Measurements from ENCODE around the gene ENPP1.
A peak's percentile ranks its signal among the peaks of the same experiment; 100 is the strongest.

ENPP1 gene

DNA sequence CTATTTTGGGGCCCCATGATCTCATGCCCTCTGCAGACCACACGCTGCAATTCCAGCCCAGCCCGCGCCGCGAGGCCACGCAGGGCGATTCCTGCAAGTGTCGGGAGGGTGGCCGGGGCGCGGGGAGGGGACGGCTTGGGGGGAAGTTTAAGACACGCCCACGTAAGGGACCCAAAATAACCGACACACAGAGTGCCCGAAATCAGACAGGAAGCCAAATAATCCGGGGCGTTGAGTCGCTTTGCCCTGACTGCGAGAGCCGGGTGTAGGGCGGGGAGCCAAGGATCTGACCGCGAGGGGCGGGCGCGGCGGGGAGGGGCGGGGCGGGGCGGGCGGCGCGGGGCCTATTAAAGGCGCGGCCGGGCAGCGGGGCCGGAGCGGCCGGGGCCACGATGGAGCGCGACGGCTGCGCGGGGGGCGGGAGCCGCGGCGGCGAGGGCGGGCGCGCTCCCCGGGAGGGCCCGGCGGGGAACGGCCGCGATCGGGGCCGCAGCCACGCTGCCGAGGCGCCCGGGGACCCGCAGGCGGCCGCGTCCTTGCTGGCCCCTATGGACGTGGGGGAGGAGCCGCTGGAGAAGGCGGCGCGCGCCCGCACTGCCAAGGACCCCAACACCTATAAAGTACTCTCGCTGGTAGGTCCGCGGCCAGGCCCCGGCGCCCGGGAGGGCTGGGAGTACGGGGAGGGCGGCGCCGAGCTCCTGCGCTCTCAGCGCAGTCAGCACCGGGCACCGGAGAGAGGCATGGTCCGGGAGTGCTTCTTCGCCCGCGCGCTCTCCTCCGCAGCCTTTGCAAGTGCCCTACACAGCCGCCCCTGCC is at the start of gene ENPP1:
Gene ENPP1 (plus strand): TSS at position 377 of the 816 bp plus-strand sequence. CDS start 16 bp downstream, at position 393.
- peak; percentile 62 to 67 for DNase-seq

DNA sequence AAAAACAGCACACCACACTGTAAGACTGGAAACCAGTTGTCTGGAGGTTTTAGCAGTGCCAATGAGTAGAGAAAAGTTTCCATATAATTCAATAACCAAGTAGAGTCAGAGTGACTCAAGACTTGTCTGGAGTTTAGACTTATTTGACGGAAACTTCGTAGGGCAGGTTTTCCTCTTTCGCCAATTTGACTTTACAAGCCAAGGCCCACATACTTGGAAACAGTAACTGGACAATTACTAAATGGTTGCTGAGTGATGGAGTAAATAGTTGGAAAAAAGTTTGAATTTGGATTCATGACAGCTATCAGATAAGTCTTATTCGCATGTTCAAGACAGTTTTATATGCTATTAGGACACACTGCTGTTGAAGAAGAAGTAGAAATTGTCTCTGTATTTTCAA is 48.9 kb upstream of the ENPP1 start:
- no peak for DNase-seq

DNA sequence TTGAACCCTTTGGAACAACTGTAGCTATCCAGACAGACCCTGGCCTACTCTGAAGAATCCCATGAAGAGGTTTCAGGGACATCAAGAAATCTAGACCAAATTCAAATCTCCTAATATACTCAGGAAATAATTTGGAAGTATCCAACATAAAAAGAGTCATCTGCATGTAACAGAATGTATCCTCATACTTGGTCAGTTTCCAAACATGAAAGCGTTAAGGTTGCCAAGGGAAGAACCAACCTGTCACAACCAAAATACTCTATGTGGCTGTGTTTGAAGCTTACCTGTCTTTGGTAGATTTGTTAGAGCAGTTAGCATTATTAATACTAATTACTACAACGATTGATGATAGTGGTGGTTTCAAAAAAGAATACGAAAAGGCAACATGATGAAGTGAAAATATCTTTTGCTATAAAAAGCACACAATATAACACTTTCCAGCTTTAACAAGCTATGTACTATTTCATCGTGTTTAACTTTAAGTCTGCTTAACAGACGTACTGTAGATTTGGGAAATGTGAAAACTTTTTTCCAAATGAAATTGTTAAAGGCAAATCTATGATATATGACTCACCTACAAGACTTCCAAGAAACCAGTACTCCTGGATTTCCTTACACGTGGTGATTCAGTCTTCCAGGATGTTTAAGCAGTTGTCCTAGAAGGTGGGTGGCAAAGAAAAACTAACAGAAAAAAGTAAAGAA is 46.6 kb upstream of the ENPP1 start:
- no peak for DNase-seq

DNA sequence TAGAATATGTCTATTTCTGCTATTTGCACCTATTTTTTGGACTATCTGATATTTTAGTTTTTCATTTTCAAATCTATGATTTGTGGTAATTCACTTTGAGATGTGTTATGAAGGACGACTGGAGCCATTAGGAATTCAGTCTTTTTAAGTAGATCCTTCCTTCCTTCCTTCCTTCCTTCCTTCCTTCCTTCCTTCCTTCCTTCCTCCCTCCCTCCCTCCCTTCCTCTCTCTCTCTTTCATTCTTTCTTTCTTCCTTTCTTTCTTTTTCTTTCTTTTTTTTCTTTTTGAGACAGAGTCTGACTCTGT is 46.1 kb upstream of the ENPP1 start:
- DNase-seq: no peak

DNA sequence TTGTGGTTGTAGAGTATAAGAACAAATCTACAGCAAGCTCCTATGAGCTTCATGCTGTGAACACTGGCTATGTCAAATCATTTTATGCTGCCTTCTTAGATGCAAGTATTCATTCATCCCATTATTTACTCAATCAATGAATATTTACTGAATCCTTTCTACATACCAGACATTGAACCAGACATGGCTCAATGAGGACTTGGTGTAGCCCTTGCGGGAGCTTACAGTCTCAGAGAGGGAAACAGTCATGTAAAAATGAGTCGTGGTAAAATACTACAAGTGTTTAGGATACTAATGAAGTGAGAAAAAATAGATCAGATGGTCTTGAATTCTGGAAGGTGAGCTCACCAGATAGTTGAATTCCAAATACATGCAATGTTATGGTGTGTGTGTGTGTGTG is 44.8 kb upstream of the ENPP1 start:
- DNase-seq: no peak

DNA sequence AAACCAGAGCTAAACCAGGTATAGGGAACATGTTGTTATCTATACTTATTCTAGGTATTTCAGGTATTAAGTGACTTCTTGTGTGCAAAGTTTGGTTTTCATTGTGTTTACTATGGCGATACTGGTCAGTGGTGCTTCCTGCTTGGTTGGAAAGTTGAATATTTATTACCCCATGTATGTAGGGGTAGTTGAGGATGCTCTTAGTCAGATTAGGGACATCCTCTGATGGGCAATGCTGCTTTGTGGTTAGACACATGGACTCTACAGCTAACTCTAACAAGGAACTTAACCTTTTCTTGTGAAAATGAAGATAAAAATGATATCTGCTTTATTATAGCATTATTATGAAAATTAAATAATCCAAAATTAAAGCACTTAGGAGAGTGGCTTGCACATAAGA is 44.1 kb upstream of the ENPP1 start:
- DNase-seq: no peak

DNA sequence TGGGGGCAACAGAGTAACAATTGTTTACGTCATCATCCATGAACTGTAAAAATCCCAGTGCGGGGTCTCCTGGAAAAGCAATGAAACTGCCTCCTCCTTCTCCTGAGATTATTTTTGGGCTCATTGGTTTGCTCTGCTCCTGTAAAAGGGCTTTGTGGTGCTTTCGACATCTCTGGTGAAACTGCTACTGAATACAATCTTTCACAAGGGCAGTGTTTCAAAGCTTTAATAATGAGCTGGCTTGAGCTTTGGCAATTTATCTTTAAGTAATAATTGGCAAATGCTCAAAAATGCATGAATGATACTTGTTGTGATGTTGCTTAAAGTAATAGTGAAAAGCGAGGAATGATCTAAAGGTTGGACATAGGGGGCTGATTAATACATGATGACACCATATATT is 43.5 kb upstream of the ENPP1 start:
- DNase-seq: no peak

DNA sequence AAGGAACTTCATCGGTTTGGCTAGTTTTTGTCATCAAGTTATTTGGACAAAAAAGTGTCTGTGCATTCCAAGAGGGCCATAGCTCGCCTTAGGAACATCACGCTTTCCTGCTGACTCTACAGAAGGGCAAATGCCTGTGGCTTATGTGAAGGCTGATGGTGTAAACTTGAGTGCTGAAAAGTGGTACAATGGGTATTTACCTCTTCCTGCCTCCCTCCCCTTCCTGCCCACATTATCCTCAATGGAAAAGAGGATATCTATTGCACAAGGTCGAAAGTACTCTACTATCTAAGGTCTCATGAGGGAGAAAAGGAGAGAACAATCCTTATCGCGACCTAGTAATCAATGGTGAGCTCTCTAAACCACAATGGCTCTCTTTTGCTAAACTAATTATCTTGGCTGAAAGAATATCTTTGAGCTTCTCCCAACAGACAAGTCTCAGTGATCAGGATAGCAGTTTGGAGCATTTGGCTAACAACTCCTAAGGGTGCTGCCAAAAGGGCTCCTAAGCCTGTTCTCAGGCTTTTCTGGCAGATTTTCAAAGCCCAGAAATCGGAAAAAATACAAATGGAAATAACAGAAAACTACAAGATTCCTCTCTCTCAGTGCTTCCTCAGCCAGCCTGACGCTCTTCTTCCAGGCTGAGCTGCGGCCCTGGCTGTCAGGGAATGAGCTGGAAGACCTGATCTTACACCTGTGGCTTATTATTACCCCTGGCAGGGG is 42.6 kb upstream of the ENPP1 start:
- no peak for DNase-seq

DNA sequence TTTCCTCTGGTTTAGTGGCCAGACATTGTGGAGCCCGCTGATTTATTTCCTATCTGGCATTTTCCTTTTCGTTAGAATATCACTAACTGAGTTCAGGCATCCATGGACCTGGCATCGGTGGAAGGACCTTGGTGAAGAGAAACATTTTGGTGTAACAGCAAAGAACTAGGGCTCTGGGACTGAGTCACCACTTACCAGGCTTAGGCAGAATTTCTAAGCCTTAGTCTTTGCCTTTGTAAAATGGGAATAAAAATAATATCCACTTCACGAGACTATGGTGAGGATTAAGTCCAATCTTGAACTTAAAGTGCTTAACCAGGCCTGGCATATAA is 42.0 kb upstream of the ENPP1 start:
- no peak for DNase-seq

DNA sequence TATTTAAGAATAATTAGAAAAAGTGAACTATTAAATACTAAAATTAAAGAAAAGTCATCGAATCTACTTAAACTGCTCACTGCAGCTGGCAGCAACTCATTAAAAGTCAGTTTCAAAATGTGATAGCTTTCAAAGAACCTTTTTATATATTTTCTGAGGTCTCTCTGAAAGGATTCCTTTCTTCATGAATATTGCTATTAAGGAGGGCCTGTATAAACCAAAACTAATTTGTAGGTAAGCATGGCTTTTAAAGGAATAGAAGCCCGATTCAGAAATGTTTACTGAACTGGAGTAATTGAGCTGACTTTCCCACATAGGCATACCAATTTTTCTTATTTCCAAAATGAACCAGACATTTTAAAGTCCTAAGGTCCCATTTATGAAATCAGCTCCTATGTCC is 41.2 kb upstream of the ENPP1 start:
- DNase-seq: no peak

DNA sequence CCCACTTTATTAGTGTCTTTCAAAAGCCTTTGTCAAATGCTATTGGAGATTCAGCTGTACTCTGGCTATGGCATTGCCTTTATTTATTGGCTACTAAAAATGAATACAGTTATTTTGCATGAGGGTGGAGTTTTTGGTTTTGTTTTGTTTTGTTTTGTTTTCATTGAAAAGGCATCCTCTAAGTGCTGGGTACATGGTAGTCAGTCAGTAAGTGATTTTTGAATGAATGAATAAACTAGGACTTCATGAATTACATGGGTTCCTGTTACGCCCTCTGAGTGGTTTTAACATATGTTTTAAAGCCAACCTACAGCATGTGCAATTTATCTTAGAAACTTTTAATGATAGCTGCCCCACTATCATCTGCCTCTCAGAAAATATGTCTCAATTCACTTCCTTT is 38.9 kb upstream of the ENPP1 start:
- no peak for DNase-seq

DNA sequence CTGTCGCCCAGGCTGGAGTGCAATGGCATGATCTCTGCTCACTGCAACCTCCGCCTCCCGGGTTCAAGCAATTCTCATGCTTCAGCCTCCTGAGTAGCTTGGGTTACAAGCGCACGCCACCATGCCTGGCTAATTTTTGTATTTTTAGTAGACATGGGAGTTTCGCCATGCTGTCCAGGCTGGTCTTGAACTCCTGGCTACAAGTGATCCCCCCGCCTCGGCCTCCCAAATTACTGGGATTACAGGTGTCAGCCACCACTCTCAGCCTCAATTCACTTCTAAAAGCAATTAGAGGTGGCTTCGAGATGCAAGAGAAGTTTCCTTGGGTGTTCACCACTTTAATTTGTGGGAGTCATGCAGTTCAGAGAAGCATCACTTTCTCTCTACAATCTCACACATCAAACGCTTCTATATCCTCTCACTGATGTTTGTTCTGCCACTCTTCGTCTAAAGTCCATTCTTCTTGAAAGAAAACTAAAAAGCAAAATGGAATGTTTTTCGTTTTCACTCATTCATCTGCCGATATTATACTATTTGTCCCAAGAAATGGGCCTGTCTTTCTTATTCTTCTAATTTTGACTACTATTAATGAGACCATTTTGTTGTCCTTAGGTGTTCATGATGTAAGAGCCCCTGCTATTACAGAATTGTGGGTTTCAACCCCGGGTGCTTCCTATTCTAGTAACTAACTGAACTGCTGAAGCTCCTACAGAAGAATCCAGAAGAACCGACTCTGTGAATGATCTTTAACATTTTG is 38.3 kb upstream of the ENPP1 start:
- no peak for DNase-seq

DNA sequence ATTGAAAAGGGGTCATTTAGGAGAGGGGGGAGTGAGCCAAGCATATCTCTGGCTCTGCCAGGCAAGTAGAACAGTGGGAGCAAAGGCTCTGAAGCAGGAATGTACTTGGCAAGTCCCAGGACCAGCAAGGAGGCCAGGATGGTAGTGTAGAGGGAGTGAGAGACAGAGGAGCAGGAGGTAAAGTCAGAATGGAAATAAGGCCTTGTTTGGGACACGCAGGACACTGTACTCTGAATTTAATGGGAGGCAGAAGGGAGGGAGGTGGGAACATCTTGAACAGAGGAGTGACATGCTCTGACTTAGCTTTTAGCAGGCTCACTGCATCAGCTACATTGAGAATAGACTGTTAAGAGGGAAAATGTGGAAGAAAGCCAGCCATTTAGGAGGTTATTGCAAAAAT is 37.0 kb upstream of the ENPP1 start:
- DNase-seq: no peak

DNA sequence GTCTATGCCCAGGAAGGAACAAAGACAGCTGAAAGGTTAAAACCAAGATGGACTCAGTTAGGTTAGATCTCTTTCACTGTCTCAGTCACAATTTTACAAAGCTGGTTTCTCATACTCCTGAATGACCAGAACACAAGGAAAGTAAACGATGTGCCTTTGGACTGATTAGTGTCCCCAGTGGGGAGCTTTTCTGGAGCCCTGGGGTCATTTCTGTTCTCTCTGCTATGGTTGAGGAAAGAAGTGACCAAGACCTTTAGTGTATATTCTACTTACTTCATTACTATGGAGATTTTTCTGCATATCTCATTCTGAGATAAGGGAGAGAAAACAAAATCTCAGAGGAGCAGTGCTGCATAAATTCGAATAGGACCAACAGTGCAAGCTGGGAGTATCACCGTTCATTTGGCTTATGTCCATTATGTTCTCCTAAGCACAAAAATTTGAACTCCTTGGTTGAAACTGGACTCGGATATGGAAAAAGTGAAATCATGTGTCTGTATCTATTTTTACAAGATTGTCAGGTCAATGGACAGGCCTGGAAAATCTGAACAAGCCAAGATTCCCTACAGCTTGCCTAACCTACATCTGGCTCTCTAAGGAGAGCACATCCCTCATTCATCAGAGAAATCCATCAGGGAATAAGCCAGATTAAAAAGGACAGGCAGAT is 34.4 kb upstream of the ENPP1 start:
- no peak for DNase-seq

DNA sequence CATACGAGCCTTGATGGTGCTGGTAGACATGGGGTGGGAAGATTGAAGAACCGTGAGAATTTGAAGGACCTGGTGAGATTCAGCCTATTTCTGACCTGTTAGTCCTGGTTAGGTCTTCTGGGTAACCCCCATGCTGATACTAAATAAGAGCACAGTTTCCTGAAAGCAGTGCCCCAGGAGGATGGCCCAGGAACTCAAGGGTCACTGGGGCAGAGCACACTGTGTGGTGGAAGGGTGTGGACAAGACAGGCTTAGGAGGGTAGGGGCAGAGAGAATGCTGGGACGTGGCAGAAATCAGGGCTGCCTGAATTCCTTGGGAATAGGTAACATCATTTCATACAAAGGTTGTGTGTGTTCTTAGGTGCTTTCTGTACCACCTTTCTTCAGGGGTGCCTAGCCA is 31.9 kb upstream of the ENPP1 start:
- DNase-seq: no peak

DNA sequence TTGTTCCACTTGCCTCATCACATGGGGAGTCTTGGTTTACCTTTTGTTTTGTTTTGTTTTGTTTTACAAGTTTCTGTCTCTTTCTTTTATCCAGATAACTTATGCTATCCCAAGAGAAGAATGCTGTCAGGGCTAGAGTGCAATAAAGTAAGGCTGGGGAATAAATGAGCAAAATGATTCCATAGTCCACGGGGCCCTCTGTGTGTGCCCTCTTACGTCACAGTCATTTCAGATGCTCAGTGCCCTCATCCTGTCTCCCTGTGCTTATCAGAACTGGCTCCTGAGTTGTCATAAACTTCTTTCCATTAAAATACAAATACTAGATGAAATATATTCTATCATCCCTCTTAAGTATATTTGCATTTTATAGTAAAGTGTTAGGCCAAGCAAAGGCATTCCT is 30.8 kb upstream of the ENPP1 start:
- DNase-seq: no peak

DNA sequence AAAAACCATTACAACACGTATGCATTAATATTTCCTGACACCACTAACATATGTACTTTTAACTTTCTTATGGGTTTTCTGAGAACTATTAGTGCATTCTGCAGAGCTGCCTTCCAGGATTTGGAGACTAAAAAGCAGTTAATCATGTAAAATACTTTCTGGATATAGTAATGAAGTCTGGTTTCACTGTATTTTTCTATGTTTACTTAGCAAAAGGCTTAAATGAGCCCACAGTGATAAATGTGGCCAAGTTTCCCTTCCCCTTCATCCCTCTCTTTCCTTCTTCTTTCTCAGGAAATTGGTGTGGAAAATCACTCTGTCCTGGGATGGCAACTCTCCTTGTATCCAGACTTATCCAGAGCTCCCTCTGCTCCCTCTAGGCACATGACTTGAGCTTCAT is 29.7 kb upstream of the ENPP1 start:
- DNase-seq: no peak

DNA sequence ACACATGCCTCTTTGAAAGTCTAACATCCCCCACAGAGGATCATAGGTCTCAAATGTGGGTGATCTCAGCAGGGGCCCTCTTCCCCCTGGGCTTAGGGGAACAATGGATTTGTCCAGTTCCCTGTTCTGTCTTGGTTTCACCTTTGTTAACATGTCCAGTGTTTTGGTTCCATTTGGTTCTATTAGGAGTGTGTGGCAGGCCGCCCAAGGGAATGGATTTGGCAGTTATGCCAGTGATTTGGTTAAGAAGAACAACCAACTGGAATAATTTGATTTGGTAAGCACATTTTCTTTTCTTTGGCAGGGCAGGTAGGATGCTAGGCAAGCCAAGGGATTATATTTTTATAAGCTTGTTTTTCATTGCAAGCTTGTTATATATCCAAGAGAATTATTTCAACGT is 28.5 kb upstream of the ENPP1 start:
- no peak for DNase-seq

DNA sequence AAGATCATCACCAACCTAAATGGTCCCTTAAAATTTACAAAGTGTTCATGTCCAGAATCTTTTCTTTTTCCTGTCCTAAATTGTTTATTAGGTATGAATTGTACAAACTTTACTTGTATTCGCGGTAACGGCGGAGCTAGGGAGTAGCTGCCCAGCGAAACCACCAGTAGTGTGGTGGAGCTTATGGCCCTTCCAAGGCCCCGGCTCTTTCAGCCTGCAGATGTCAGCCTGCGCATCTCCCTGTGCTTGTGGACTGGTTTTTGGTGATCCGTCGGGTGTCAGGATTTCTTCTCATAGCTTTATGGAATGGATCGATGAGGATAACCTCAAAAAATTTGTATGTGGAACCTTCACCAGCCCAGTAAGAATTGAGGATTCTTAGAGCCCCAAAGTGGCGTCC is 27.2 kb upstream of the ENPP1 start:
- DNase-seq: no peak

DNA sequence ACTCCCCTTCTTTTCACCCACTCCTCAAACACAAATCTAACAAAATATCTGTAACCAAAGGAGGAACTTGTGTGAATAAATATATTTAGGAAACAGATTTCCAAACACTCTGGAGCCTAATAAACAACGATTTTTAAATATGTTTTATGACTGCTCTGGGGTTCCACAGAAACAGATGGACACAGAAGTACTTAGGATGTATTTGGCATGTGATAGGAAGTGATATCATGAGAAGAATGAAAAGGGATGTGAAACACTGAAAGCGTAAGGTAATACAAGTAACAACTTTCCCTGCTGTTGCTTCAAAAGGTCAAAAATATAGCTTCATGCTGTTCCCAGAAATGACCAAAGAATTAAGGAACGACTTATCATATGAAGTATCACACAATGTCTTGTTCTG is 26.1 kb upstream of the ENPP1 start:
- DNase-seq: no peak

DNA sequence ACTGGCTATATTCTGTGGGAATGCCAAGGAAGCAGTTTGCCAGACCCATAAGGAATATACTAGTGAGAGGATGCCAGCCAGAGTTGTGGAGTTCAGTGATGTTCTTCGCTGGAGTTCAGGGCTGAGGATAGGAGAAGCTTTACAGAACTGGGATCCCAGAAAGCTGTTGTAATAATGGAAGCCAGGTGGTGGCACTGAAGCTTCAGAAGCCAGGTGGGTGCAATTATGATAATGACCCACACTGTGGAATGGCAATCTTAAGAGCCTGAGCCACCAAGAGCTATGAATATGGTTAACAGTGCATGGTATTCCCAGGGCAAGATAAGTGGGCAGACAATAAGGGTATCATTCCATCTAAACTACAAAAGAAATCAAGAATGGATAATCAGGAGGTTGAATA is 25.1 kb upstream of the ENPP1 start:
- DNase-seq: no peak

DNA sequence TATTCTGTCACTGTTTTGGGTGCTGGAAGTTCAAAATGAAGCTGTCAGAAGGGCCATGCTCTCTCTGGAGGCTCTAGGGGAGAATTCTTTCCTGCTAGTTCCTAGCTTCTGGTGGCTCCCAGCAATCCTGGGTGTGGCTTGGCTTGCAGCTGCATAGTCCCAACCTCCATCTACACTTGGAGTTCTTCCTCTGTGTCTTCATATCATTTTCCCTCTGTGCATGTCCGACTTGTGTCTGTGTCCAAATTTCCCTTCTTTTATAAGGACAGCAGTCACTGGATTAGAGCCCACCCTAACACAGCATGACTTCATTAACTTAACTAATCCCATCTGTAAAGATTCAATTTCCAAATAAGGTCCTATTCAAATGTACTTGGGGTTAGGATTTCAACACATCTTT is 23.3 kb upstream of the ENPP1 start:
- DNase-seq: no peak

DNA sequence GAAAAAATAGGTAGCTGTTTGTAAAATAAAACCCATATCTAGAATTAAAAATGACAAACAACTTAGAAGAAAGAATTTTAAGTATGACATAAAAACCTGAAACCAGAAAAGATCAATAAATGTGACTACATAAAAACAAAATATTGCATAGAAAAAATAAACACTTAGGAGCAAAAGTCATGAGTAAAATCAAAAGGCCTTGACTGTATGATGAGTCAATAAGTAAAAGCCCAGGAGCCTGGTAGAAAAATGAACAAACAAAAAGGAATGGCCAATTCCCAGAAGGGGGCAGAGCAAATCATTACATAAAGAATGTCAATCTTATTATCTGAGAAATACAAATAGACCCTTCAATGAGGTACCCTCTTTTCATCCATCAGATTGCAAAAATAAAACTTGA is 20.7 kb upstream of the ENPP1 start:
- DNase-seq: no peak
